Measurements from ENCODE around the gene U2AF2.

The U2AF2 gene

DNA sequence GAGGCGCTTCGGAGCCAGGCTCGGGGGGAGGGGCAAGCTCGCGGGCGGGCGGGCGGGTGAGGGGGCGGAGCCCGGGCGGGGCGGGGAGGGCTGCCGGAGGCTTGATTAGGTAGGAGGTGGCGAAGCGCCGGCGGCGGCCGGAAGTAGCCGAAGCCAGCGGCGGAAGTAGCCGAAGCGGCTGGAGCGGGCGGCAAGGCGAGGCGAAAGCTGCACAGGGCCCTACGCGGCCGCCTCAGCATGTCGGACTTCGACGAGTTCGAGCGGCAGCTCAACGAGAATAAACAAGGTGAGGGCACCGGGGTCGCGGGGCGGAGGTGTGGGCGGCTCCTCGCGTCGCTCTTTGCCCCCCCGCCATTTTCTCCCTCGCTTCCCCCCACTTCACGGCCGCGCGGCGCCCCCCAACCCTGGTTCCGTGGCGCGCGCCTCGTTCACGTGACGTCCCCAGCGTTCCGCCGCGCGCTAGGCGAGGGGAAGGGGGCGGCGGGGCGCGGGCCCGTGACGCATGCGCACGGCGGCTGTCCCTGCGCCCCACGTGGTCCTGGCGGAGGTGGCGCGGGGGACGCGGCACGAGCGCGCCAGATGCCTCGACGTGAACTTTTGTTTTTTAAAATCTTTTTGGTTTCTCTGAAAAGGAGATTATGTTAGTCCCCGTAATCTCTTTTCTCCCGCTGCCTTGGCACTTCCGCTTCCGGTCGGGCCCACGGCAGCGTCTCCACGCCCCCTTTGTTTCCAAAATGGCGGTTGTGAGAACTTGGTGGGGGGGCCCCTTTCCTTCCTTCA lies at the start of gene U2AF2:
Gene U2AF2, plus strand, starts transcription at position 168 of the 780 bp plus-strand sequence. Its CDS starts 70 bp downstream, at position 238.
- peak; percentile 69 for DNase-seq

GRCh38 chr19:55605207-55605636 lies 49.6 kb upstream of the U2AF2 start:
- DNase-seq, result peak; percentile 98

DNA sequence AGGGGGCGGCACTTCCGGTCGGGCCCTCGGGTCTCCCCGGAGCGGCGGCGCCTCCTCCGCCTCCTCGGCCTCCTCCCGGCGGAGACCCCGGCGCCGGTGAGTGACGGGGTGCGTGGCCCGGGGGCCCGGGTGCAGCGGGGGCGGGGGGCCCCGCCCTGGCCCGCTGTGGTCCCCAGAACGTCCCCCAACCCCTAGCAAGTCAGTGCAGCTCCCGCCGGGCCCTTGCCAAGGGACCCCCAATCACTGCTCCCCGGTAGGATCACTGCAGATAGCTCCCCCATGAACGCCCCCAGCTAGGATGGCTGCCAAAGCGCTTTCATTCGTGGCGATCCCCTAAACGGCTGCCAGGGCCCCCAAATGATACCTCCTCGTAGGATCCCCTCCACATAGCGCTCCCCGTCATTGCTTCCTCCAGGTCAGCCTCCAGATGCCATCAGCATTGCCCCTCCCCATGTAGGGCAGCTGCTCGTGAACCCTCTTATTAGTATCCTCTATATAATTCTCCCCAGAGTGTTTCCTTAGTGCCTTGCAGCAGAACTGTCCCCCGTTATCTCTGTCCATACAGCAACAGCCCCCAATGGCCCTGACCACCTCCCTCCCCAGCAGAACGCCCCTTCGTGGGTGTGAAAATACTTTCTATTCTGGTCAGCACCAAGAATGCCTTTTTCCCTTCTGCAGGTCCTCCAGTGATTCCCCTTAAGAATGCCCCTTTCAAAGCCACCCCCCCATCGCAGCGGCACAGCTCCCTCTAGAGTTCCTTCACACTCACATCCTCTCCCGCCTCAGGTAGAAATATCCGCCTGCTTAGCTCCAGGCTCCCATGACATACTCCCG lies 49.0 kb upstream of the U2AF2 start, which contains the start of gene ZNF865:
Gene ZNF865, plus strand, starts transcription at position 11 of the 834 bp plus-strand sequence. CDS start 7,972 bp downstream, outside the sequence.
- DNase-seq, result peak; percentile 73

DNA sequence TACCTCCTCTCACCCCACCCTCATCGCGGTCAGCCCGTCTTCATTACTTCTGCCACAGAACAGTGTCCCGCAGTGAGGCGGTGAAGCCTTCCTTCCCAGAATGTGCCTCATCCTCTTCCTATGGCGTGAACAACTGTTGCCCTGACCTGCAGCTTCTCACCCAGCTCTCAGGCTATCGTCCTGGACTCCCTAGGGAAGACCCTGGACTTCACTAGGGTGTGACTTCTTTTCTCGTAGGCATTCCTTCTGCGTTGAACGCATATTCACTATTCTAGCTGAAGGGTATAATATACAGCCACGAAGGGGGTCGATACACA lies 48.4 kb upstream of the U2AF2 start:
- DNase-seq, result no peak

GRCh38 chr19:55606817-55607216 lies 48.0 kb upstream of the U2AF2 start:
- DNase-seq, result no peak

DNA sequence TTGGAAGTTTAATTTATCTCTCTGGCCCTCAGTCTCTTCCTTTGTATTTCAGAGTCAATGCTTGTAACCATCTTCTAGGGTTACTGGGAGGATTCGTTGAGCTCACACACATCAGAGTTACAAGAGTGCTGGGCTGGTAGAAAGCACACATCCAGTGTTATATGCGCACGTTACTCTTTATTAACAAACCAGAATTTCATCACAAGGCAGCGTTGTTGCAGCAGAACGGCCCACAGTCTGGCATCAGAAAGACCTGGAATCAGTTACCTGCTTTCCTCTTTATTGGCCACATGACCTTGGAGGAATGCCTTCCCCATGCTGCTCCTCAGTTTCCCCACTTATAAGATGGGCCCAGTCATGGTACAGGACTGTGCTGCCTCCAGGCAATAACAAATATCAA lies 45.5 kb upstream of the U2AF2 start:
- no peak for DNase-seq

DNA sequence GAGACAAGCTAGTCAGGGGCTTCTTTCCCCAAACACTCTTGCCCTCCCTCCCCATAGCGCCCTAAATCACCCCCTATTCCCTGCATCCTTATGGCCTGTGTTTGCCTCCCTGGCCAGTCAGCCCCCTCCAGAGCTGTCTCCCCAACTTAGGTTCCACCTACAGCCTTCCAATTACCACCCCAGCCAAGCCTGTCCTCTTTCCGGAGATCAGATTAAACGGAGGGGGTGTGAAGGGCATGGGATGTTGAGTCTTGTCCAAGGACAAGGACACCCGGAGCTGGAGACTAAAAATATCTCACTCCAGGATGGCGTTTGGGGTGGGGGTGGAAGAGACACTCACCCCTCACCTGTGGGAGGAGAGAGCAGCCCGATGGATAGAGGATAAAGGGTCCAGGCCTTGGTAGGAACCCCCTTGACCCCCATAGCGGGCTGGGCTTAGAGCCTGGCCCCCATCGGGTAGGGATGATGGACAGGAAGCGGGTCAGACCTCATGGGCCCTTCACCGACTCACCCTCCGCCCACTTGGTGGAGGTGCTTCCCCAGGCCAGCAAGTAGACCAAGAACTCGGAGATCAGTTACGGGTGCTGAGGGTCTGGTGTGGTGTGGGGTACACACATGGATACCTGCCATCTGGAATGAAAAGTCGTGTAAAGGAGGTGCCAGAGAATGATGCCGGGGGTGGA lies 43.4 kb upstream of the U2AF2 start:
- no peak for DNase-seq

DNA sequence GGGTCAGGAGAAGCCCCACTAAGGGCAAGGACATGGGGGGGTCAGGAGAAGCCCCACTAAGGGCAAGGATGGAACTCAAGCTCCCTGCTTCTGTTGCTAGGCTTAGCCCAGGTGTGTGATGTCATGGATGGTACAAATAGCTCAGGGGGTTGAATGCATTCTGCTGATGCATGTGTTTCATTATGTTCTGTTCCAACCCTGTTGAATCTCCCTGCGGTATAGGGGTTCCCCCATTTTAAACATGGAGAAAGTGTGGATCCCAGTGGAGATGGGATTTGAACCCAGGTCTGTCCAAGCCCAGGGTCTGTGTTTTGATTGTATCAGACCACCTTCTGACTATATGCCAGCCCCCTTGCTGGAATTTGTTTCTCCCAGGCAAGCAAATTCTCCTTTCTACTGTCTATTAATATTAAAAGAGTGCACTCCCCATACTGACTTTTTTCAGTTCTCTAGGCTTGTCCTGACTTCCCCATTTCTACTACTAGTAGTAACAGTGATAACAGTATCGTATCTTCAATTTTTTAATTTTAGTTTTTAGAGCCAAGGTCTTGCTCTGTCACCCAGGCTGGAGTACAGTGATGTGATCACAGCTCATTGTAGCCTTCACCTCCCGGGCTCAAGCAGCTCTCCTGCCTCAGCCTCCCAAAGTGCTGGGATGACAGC lies 42.7 kb upstream of the U2AF2 start:
- no peak for DNase-seq

GRCh38 chr19:55613396-55613795 lies 41.4 kb upstream of the U2AF2 start:
- DNase-seq, result no peak

DNA sequence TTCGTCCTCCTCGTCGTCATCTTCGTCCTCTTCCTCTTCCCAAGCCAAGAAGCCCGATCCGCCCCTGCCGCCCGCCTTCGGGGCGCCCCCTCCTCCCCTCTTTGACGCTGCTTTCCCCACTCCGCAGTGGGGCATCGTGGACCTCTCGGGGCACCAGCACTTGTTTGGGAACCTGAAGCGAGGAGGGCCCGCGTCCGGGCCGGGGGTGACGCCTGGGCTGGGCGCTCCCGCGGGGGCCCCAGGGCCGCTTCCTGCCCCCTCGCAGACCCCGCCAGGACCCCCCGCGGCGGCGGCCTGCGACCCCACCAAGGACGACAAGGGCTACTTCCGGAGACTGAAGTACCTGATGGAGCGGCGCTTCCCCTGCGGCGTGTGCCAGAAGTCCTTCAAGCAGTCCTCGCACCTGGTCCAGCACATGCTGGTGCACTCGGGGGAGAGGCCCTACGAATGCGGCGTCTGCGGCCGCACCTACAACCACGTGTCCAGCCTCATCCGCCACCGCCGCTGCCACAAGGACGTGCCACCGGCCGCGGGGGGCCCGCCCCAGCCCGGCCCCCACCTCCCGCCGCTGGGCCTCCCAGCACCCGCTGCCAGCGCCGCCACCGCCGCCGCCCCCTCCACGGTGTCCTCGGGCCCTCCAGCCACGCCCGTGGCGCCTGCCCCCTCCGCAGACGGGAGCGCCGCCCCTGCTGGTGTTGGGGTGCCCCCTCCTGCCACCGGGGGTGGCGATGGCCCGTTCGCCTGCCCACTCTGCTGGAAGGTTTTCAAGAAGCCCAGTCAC lies 40.7 kb upstream of the U2AF2 start:
- no peak for DNase-seq

DNA sequence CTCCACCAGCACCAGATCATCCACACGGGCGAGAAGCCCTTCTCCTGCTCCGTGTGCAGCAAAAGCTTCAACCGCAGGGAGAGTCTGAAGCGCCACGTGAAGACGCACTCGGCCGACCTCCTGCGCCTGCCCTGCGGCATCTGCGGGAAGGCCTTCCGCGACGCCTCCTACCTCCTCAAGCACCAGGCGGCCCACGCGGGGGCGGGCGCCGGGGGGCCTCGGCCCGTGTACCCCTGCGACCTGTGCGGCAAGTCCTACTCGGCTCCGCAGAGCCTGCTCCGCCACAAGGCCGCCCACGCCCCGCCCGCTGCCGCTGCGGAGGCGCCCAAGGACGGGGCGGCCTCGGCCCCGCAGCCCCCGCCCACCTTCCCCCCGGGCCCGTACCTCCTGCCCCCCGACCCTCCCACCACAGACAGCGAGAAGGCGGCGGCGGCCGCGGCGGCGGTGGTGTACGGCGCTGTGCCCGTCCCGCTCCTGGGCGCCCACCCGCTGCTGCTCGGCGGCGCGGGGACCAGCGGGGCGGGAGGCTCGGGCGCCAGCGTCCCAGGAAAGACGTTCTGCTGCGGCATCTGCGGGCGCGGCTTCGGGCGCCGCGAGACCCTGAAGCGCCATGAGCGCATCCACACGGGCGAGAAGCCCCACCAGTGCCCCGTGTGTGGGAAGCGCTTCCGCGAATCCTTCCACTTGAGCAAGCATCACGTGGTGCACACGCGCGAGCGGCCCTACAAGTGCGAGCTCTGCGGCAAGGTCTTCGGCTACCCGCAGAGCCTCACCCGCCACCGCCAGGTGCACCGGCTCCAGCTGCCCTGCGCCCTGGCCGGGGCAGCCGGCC lies 39.9 kb upstream of the U2AF2 start:
- no peak for DNase-seq

DNA sequence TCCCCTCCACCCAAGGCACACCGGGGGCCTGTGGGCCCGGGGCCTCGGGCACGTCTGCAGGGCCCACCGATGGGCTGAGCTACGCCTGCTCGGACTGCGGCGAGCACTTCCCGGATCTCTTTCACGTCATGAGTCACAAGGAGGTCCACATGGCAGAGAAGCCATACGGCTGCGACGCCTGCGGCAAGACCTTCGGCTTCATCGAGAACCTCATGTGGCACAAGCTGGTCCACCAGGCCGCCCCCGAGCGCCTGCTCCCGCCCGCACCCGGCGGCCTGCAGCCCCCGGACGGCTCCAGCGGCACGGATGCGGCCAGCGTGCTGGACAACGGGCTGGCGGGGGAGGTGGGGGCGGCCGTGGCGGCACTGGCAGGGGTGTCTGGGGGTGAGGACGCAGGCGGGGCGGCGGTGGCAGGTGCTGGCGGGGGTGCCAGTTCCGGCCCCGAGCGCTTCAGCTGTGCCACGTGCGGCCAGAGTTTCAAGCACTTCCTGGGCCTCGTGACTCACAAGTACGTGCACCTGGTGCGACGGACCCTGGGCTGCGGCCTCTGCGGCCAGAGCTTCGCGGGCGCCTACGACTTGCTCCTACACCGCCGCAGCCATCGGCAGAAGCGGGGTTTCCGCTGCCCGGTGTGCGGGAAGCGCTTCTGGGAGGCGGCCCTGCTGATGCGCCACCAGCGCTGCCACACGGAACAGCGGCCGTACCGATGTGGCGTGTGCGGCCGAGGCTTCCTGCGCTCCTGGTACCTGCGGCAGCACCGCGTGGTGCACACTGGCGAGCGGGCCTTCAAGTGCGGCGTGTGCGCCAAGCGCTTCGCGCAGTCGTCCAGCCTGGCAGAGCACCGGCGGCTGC lies 39.1 kb upstream of the U2AF2 start:
- no peak for DNase-seq

DNA sequence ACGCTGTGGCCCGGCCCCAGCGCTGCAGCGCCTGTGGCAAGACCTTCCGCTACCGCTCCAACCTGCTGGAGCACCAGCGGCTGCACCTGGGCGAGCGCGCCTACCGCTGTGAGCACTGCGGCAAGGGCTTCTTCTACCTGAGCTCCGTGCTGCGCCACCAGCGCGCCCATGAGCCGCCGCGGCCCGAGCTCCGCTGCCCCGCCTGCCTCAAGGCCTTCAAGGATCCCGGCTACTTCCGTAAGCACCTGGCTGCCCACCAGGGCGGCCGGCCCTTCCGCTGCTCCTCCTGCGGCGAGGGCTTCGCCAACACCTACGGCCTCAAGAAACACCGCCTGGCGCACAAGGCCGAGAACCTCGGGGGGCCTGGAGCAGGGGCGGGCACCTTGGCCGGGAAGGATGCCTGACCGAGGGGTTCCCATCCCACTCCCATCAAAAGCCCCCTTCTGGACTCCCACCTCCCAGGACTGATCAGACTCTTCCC lies 38.4 kb upstream of the U2AF2 start:
- no peak for DNase-seq

DNA sequence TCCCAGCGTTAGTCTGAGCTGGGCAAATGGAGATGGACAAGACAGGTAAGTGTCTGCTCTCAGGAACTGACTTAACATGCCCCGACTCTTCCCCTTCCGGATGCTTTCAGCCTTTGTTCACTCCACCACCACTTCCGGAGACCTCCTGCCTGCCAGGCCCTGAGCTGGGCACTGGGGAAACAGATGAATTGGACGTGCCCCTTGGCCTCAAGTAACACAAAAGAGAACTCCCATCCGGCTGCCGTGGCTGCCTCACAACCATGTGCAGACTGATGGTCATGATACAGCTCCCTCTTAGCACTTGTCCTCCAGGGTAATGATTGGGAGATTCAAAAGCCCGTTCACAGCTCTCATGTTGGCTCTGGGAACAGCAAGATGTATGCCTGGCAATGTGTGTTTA lies 37.4 kb upstream of the U2AF2 start:
- DNase-seq, result no peak

DNA sequence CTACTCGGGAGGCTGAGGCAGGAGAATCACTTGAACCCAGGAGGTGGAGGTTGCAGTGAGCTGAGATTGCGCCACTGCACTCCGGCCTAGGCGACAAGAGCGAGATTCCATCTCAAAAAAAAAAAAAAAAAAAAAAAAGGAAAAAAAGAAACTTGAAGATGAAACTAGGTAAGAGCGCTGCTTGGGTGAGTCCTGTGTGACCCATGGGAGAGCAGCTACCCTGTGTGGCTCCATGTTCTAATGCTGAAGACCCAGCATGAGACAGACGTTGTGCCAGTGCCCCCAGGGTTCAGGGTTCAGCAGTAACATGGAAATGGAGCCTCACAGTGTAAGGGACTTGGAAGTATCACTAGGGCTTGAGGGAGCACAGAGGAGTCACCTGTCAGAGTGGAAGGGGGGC lies 36.4 kb upstream of the U2AF2 start:
- DNase-seq, result no peak

DNA sequence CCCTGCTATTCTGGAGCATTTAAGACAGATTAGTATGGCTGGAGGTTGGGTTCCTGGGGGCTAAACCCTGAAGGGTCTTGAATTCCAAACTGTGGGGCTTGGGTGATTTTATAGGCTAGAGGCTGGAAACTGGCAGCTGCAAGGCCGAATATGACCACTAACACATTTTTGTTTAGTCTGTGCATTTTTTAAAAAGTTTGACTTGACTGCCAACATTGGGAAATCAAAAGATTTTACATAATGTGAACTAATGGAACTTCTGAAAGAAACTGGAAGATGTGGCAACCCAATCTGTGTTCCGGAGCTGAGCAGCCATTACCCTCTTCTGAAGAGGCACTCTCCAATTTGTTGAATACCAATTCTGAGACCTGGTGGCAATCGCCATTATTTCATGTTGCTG lies 35.5 kb upstream of the U2AF2 start:
- no peak for DNase-seq

DNA sequence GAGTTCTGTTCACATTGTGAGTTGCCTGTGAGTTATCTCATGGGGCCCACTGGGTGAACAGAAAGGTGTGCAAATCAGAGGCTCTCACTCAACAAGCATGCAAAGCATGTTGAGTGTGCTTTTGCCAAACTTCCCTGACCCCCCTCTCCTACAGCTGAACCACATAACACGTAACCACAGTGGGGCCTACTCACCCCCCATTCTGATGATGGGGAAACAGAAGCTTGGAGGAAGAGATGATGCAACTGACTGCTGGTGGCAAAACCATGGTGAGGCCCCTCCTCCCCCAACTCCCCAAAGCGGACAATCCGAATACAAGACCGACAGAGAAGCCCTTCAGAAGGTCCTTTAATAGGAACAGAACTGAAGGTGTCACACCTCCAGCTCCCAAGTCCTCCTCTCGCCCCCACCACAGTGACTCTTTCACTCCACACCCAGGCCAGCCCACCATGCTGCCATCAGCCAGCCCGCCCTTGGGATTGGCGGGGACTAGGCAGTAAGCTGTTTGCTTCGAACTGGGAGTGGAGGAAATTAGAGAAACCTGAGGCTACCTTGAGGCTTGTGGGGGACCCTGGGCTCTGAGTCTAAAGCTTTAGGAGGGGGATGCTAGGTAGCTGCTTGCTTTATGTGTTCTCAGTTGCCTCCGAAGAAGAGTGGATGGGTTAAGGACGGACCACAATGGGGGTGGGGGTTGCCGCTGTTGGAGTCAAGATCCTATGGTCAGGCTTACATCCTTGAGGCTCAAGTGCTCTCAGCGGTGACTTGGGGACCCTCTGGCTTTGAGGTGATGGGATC lies 34.2 kb upstream of the U2AF2 start:
- DNase-seq, result no peak

- no peak for DNase-seq
These were observed 33.6 kb upstream of the U2AF2 start for GRCh38 chr19:55621205-55621672.

- no peak for DNase-seq
These were observed 33.1 kb upstream of the U2AF2 start for GRCh38 chr19:55621673-55622231.

All from NCI-H1694 (cell line).